Amygdala (tissue), 56 donors: ENCODE data around the gene GNG8.

ENCODE experiments used
- DNase-seq, 56 donors: peaks; one replicate each; lab custom pipeline; 2025; lab: John Stamatoyannopoulos, UW

Gene GNG8

GRCh38 chr19:46635920-46636761 is at the start of gene GNG8:
TSS of gene GNG8 (minus strand) at chr19:46636202. CDS start at chr19:46634682, 1,520 bp downstream.
- DNase-seq: peak in 3 of 56 donors; percentile 16 to 49 (median 46)

DNA sequence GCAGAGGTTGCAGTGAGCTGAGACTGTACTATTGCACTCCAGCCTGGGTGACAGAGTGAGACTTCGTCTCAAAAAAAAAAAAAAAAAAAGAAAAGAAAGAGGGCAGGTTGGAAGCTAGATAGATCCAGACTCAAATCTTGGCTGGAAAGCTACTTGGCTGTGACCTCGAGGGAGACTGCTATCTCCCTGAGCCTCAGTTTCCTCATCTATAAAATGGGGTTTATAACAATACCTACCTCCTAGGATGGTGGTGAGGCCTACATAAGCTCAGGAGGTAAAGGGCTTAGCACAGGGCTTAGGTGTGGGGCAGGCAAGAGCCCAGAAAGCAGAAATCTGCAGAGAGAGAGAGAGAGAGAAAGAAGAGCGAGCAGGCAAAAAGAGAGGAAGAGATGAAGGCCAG is 49.2 kb upstream of the GNG8 start:
- no peak for DNase-seq

- no peak for DNase-seq
Observed at GRCh38 chr19:46678110-46678732, 42.2 kb upstream of the GNG8 start.

DNA sequence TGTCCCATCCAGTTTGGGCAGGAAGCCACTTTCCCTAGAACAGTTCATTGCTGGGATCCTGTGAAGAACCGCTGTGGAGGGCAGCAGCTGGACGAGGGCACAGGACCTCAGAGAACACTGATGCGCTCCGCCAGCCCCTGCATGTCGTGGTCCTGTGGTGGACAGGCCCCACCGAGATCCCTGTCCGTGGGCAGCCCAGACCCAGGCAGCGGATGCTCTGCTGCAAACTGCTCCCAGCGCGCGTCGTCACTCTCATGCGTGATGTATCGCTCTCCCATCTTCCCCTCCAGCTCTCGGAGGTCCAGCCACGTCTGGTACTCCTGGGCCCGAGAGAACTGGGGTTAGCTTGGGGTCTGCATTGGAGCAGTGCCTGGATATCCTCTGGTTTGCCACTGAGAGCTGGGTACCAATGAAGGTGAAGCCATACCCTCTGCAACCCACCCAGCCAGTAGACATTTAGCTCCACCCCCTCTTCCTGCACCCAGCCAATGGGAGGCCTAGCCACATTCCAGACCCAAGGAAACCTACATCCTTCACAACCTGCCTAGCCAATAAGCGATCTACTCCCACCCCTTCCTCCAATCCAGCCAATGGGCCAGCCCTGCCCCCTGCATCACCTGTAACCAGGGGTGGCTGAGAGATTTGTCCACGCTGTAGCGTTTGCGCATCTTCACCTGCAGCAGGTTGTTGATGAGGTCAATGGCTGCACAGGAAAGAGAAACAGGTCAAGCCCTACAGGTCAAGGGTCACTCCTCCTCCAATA is 38.6 kb upstream of the GNG8 start:
- DNase-seq: peak in 2 of 56 donors; percentile 2 to 21

GRCh38 chr19:46670813-46671212 is 34.8 kb upstream of the GNG8 start:
- no peak for DNase-seq

GRCh38 chr19:46668662-46669061 is 32.7 kb upstream of the GNG8 start:
- DNase-seq: no peak

DNA sequence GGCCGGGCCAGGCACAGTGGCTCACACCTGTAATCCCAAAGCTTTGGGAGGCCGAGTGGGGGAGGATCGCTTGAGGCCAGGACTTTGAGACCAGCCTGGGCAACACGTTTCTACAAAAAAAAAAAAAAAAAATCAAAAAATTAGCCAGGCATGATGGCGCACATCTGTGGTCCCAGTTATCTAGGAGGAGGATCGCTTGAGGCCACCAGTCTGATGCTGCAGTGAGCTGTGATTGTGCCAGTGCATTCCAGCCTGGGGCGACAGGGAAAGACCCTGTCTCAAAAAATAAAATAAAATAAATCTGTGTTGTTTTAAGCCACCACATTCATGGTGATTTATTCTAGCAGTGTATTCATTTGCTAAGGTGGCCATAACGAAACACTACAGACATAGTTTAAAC is 29.1 kb upstream of the GNG8 start:
- no peak for DNase-seq

- peak in 55 of 56 donors; percentile 26 to 96 (median 84) for DNase-seq
Observed at GRCh38 chr19:46661735-46662592, 26.0 kb upstream of the GNG8 start.

DNA sequence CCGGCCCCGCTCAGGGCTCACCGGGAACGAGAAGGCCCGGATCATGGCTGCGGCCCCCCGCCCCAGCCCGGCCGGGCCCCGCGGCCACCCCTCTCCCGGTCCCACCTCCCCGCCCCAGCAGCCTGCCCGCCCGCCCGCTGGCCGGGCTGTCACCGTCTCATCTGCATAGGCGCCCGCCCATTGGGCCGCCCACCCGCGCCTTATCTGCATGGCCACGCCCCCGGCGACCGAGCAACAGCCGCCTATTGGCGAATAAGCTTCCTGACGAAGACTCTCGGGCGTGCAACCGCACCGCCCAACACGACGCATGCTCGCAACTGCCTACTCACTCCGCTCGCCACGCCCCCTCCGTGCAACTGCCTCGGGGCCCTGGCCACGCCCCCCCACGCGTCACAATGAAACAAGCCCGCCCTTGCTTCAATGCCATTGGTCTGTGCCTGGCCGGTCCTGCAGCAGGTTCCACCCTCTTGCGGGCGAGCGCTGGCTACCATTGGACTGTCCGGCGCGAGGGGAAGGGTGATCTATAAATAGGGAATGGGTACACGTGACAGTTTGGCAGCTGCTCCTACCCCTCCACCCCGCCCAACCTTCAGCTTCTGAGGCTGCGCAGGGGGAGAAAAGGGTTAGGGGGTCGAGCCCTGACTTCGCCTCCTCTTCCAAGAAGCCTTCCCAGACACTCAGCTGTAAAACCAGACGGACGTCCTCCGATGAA is 25.2 kb upstream of the GNG8 start, which contains the start of gene DACT3:
DACT3 (minus strand) TSS at position 163 of the 712 bp plus-strand sequence; CDS start at position 45, 118 bp downstream.
- peak; percentile 93 to 100 (median 100) for DNase-seq

DNA sequence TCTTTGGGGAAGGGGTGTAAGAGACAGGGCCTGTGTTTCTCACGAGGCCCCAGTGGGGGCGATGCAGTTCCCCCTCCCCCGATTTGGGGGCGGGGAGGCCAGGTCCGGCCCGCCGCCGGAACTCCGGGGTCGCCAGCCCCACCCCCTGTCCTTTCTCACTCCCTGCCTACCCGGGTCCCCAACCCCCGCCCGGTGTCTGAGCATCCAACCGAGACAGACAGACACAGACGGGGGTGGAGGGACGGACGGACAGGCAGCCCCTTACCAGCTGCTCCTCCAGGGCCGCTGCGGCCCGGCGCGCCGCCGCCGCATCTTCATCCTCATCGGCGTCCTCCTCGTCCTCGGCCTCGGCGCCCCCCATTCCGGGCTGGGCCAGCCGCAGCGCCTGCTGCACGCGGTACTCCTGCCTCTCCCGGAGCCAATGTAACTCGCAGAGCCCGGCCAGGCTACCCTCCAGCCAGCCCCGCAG is 24.6 kb upstream of the GNG8 start:
- peak in 21 of 56 donors; percentile 37 to 70 (median 52) for DNase-seq

DNA sequence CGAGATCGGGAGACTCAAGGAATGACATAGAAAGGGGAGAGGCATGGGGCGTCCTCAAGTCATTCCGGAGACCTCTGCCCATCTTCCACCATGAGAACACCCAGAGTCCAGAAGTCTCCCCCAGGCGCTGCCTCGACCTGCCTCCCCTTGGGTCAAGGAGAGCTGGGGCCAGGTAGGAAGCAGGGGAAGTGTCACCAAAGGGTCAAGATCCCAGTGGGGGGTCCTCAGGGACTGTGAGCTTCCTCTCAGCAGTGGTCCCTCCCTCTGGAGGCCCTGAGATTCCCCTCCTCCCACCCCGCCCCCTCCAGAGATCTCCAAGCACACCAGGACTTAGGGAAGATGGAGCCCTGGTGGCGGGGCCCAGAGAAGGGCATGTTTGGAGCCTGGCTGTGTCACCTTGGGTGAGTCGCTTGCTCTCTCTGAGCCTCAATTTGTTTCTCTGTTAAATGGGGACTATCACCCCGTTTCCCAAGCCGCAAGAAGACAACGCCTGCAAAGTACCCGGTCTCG is 24.1 kb upstream of the GNG8 start:
- DNase-seq: peak in 36 of 56 donors; percentile 15 to 60 (median 40)

- DNase-seq: peak in 38 of 56 donors; percentile 14 to 70 (median 42)
Observed at GRCh38 chr19:46659151-46660007, 23.4 kb upstream of the GNG8 start.

DNA sequence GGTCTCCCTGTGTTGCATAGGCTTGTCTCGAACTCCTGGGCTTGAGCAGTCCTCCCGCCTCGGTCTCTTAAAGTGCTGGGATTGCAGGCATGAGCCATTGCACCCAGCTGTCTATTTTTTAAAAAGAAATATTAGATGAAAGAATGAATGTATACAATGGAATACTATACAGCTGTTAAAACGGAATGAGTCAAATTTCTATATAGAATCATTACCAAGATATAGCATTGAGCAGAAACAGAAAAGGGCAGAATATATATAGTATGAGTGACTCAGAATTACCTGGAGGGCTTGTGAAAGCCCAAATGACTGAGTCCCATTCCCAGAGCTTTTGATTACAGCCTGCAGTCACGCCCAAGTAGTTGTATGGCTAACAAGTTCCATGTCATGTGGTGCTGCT is 20.5 kb upstream of the GNG8 start:
- DNase-seq: peak in 1 of 56 donors; percentile 30

GRCh38 chr19:46654621-46655152 is 18.7 kb upstream of the GNG8 start:
- DNase-seq: peak in 52 of 56 donors; percentile 32 to 87 (median 70)

DNA sequence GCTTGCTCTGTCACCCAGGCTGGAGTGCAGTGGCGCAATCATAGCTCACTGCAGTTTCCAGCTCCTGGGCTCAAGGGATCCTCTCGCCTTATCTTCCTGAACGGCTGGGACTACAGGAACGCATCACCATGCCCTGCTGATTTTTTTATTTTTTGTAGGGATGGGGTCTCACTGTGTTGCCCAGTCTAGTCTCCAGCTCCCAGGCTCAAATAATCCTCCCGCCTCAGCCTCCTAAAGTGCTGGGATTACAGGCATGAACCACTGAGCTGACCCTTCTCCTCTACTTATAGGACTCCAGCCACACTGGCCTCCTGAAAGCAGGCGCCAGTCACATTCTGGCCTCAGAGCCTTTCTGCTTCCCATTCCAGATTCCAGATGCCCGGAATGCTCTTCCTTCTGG is 14.4 kb upstream of the GNG8 start:
- DNase-seq: no peak

DNA sequence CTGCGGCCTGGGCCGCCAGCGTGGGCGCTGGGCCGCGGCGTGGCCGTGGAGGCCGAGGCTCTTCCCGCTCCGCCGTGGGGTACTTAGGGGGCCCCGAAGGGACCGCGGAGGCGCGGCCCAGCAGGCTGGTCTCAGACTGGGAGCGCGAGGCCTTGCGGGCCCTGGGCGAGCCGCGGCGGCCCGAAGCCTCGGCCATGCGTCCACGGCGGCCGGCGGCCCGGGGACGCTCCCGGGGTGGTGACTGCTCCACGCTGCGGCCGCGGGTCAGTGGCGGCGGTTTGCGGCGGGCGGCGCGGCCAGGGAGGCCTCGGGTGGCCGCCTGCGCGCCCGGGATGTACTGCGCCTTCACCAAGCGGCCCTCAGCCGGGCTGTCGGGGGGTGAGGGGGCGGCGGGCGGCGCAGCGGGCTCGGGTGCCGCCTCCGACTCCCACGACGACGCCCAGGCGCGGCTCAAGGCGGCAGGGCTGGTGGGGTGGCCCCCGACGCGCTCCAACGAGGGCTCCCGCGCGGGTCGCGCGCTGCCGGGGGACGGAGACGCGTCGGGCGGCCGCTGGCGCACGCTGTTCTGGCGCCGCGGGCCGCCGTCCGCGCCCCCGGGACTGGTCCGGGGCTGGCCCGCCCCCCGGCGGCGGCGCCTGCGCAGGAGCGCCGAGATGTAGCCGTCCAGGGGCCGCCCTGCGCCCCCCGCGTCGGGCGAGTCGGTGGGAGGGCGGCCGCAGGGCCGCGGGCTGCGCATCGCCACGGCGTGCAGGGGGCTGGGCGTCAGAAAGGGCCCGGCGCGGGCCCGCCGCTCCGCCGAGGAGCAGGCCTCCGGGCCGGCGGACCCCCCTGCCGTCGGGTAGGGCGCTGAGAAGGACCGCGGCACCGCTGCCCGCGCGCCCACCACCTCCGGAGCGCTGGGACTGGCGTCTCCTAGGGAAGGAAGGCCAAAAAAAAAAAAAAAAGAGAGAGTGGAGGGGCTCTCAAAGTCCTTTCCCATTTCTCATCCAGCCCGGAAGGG is 13.3 kb upstream of the GNG8 start:
- no peak for DNase-seq
